WERI-Rb-1 (cell line): ENCODE results near the gene POU2AF1.

Experiments
- DNase-seq: peaks from one replicate; pipeline ENCODE4 v3.0.0-alpha.2; 2020
- H3K27ac ChIP-seq: fragments of 250-450 bp; sonication (Bioruptor Pico); 2 replicates; pipeline ENCODE4 v1.5.1; 2020; ENCODE audit warnings: mild to moderate bottlenecking, moderate library complexity
- H3K27me3 ChIP-seq: fragments of 250-450 bp; sonication (Bioruptor Pico); 2 replicates; pipeline ENCODE4 v1.5.1; 2021; ENCODE audit warnings: mild to moderate bottlenecking, low read depth, moderate library complexity; ENCODE audit not compliant: insufficient read depth, severe bottlenecking
- H3K36me3 ChIP-seq: fragments of 250-450 bp; sonication (Bioruptor Pico); 2 replicates; pipeline ENCODE4 v1.5.1; 2020; ENCODE audit warnings: mild to moderate bottlenecking, moderate library complexity
- H3K4me3 ChIP-seq: 2 replicates; pipeline ENCODE4 v1.5.1; 2011; ENCODE audit warnings: low read depth, mild to moderate bottlenecking, control low read depth, low read length
- H3K9me3 ChIP-seq: fragments of 250-450 bp; sonication (Bioruptor Pico); 2 replicates; pipeline ENCODE4 v1.5.1; 2021; ENCODE audit warnings: mild to moderate bottlenecking, moderate library complexity; ENCODE audit not compliant: severe bottlenecking
- CTCF ChIP-seq: IDR thresholded peaks from 2 replicates; pipeline ENCODE4 v1.5.1; 2011; ENCODE audit warnings: low read depth, mild to moderate bottlenecking, control low read depth, inconsistent platforms, low read length

Gene POU2AF1

GRCh38 chr11:111378861-111379601, at the start of gene POU2AF1:
Gene POU2AF1, minus strand, starts transcription at chr11:111379275. Its CDS starts 98 bp downstream, at chr11:111379177.
- H3K27me3 ChIP-seq: no peaks in the 10 kb centered on the region

GRCh38 chr11:111428113-111428876, 49.2 kb upstream of the POU2AF1 start:
- no peak overlapping the region for H3K4me3 ChIP-seq
- no peaks in the 10 kb centered on the region for H3K36me3 ChIP-seq
- no peaks in the 10 kb centered on the region for H3K9me3 ChIP-seq
- TF ChIP-seq CTCF: no peak
- H3K27ac ChIP-seq: no peak overlapping the region
- no peak for DNase-seq
- no peaks in the 10 kb centered on the region for H3K27me3 ChIP-seq

More at GRCh38 chr11:111378861-111379601, at the start of gene POU2AF1:
- no peak for DNase-seq
- TF ChIP-seq CTCF: no peak
- H3K27ac ChIP-seq: no peak within 1 kb of the TSS
- H3K36me3 ChIP-seq: no peaks in the 10 kb centered on the region
- H3K4me3 ChIP-seq: no peak within 1 kb of the TSS
- H3K9me3 ChIP-seq: no peaks in the 10 kb centered on the region

GRCh38 chr11:111427471-111427912, 48.4 kb upstream of the POU2AF1 start:
- no peak overlapping the region for H3K4me3 ChIP-seq
- no peak overlapping the region for H3K27ac ChIP-seq

GRCh38 chr11:111426617-111427016, 47.5 kb upstream of the POU2AF1 start:
- H3K27me3 ChIP-seq: no peaks in the 10 kb centered on the region
- H3K27ac ChIP-seq: no peak overlapping the region
- no peak for DNase-seq
- H3K36me3 ChIP-seq: no peaks in the 10 kb centered on the region
- H3K9me3 ChIP-seq: no peaks in the 10 kb centered on the region
- no peak overlapping the region for H3K4me3 ChIP-seq
- TF ChIP-seq CTCF: no peak

More at GRCh38 chr11:111427471-111427912, 48.4 kb upstream of the POU2AF1 start:
- Histone ChIP-seq H3K27me3 (no peaks in the 10 kb centered on the region), H3K9me3 (no peaks in the 10 kb centered on the region), H3K36me3 (no peaks in the 10 kb centered on the region)
- no peak for TF ChIP-seq CTCF
- no peak for DNase-seq

GRCh38 chr11:111423250-111423615, 44.2 kb upstream of the POU2AF1 start:
- Histone ChIP-seq H3K4me3 (no peak overlapping the region), H3K36me3 (no peaks in the 10 kb centered on the region), H3K9me3 (peaks cover 3% of the 10 kb centered on the region), H3K27me3 (no peaks in the 10 kb centered on the region), H3K27ac (no peak overlapping the region)
- no peak for DNase-seq
- no peak for TF ChIP-seq CTCF
